CD4-positive, alpha-beta T cell treated with Interleukin-17A for 1 hour (primary cell): ENCODE data around the gene HOXD8.

ENCODE experiments used
- DNase-seq: peaks from one replicate; pipeline ENCODE4 v3.0.0-alpha.2; 2020

The HOXD8 gene

GRCh38 chr2:176091329-176092258, 37.9 kb upstream of the HOXD8 start:
- no peak for DNase-seq

- no peak for DNase-seq
These were observed 37.0 kb upstream of the HOXD8 start, which contains the start of gene HOXD13 for GRCh38 chr2:176092270-176093144. HOXD13 (plus strand) TSS chr2:176092721; CDS start chr2:176092891, 170 bp downstream.

GRCh38 chr2:176093145-176093897, 36.2 kb upstream of the HOXD8 start:
- no peak for DNase-seq

- no peak for DNase-seq
These were observed 35.6 kb upstream of the HOXD8 start for GRCh38 chr2:176093898-176094249.

- DNase-seq, result no peak
These were observed 35.2 kb upstream of the HOXD8 start for GRCh38 chr2:176094349-176094748.

GRCh38 chr2:176095421-176095820, 34.1 kb upstream of the HOXD8 start:
- no peak for DNase-seq

GRCh38 chr2:176096243-176096985, 33.1 kb upstream of the HOXD8 start:
- no peak for DNase-seq

- DNase-seq, result peak; percentile 62
These were observed 32.3 kb upstream of the HOXD8 start for GRCh38 chr2:176096986-176097819.

GRCh38 chr2:176097820-176098365, 31.6 kb upstream of the HOXD8 start:
- DNase-seq, result no peak

- DNase-seq, result no peak
These were observed 30.9 kb upstream of the HOXD8 start for GRCh38 chr2:176098366-176099158.

- DNase-seq, result no peak
These were observed 30.3 kb upstream of the HOXD8 start for GRCh38 chr2:176099159-176099727.

- DNase-seq, result no peak
These were observed 29.6 kb upstream of the HOXD8 start, which contains the start of gene HOXD12 for GRCh38 chr2:176099728-176100546. HOXD12 (plus strand) TSS chr2:176099795; CDS start chr2:176099802, 7 bp downstream.

- no peak for DNase-seq
These were observed 28.9 kb upstream of the HOXD8 start for GRCh38 chr2:176100547-176101140.

GRCh38 chr2:176101216-176101830, 28.2 kb upstream of the HOXD8 start:
- DNase-seq, result no peak

- DNase-seq, result no peak
These were observed 27.7 kb upstream of the HOXD8 start for GRCh38 chr2:176101842-176102241.

- no peak for DNase-seq
These were observed 27.1 kb upstream of the HOXD8 start for GRCh38 chr2:176102309-176102866.

- no peak for DNase-seq
These were observed 26.3 kb upstream of the HOXD8 start for GRCh38 chr2:176103194-176103593.
